Thoracic aorta (tissue), 2 donors: ENCODE measurements around the gene SETD3. TPM values are rescaled to one million over a fixed set of nuclear protein-coding genes. Genes with fewer than 3 reads are reported as not detected.

Experiments
- ATAC-seq: fragments of 150-250 bp; one replicate; pipeline ENCODE4 v1.8.0; 2017; ENCODE audit warnings: low read depth; ENCODE audit not compliant: insufficient number of reproducible peaks, low FRiP score
- DNase-seq: peaks from one replicate; pipeline ENCODE4 v3.0.0-alpha.2; 2020; ENCODE audit warnings: low spot score
- H3K27ac ChIP-seq, 2 donors: fragments of 200-600 bp; sonication (generic); 1 replicate in 1 of 2; 2 replicates in 1 of 2; pipeline ENCODE4 v1.5.1; 2016; ENCODE audit warnings: mild to moderate bottlenecking in 2 of 2, moderate library complexity in 2 of 2
- H3K27me3 ChIP-seq: fragments of 200-600 bp; sonication (generic); replicated peaks from 2 replicates; pipeline ENCODE4 v1.6.0; 2016; ENCODE audit warnings: mild to moderate bottlenecking; ENCODE audit not compliant: insufficient read depth
- H3K36me3 ChIP-seq: fragments of 200-600 bp; sonication (generic); one replicate; pipeline ENCODE4 v1.5.1; 2016
- H3K4me1 ChIP-seq, 2 donors: fragments of 200-600 bp; sonication (generic); 1 replicate in 1 of 2; 2 replicates in 1 of 2; pipeline versions ENCODE4 v1.5.1 to v1.6.0; 2016; ENCODE audit warnings: low read depth in 2 of 2, mild to moderate bottlenecking in 1 of 2; ENCODE audit not compliant: control insufficient read depth in 1 of 2
- H3K4me3 ChIP-seq: fragments of 200-600 bp; sonication (generic); 2 replicates; pipeline ENCODE4 v1.5.1; 2016; ENCODE audit warnings: mild to moderate bottlenecking
- H3K9me3 ChIP-seq: fragments of 200-600 bp; sonication (generic); 2 replicates; pipeline ENCODE4 v1.5.1; 2016
- total RNA-seq, 2 donors: library from RNA; depleted of rRNA; stranded (reverse); fragments of >200 nt; gene quantifications; one replicate each; pipeline versions ENCODE4 v1.1.0 to v1.2.3, GENCODE V29; 2016
- TF ChIP-seq, protein P1 (sequence below): fragments of 200-600 bp; sonication (generic); IDR thresholded peaks from one replicate; pipeline ENCODE4 v1.5.1; 2019; ENCODE audit warnings: antibody characterized with exemption

SETD3 gene
- total RNA-seq, 2 donors from 2014 or later: 70.8 to 76.8 TPM

DNA sequence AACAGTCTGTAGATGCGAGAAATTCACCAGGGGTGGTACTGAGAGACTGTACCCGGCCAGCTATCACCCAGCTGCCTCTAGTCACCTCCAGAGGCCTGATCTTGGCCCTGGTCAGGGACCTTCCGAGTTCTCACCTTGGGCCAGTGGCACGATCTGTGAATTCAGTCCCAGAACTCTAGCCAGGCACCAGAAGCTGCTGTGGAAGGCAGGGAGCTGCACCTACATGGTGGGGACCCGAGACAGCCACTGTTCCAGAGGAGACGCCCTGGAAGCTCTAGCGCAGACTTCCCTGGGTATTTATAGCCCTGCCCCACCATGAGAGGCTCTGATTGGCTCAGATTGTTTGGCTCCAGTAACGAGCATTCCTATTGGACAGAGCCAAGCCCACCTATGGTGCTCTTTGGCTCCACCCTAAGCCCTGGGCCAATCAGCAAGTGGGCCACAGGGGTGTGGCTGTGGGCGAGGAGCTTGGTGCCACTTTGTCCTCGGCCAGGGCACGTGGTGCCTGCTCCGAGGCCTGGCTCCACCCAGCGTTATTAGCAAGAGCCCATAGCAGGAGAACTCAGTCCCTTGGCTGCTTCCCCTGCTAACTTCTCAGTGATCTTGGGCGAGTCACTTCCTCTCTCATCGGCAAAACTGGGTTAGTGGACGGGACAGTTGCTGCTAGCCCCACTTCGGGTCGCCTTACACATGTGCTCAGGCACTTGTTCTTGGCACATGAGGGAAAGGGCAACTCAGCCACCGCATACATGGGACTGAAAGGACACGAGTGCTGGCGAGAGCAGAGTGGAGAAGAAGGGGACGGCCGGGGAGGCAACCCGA is 119.7 kb downstream of the SETD3 start:
- DNase-seq (no peak), ATAC-seq (no peak)
- TF ChIP-seq, protein P1, sequence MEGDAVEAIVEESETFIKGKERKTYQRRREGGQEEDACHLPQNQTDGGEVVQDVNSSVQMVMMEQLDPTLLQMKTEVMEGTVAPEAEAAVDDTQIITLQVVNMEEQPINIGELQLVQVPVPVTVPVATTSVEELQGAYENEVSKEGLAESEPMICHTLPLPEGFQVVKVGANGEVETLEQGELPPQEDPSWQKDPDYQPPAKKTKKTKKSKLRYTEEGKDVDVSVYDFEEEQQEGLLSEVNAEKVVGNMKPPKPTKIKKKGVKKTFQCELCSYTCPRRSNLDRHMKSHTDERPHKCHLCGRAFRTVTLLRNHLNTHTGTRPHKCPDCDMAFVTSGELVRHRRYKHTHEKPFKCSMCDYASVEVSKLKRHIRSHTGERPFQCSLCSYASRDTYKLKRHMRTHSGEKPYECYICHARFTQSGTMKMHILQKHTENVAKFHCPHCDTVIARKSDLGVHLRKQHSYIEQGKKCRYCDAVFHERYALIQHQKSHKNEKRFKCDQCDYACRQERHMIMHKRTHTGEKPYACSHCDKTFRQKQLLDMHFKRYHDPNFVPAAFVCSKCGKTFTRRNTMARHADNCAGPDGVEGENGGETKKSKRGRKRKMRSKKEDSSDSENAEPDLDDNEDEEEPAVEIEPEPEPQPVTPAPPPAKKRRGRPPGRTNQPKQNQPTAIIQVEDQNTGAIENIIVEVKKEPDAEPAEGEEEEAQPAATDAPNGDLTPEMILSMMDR: no peak
- Histone ChIP-seq H3K9me3 (no peaks in the 10 kb centered on the region), H3K4me3 (no peak overlapping the region), H3K4me1 (no peaks in the 10 kb centered on the region), H3K36me3 (no peaks in the 10 kb centered on the region), H3K27ac (no peak overlapping the region), H3K27me3 (no peaks in the 10 kb centered on the region)

DNA sequence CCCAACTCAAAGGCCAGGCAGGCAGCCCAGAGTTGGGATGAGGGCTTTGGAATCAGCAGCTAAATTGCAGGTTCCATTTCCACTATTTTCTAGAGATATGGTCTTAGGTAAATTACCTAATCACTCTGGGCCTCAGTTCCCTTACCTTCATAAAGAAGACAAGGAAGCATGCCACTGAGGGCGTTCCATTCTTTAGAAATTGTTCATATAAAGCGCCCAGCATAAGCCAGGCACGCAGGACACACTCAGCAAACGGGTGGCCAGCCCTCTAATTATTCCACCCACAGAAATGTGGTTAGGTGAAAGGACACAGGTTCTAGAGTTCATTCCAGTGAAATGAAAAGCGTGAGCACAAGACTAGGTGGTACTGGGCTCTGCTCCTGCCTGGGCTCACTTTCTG is 120.8 kb downstream of the SETD3 start:
- ATAC-seq: no peak
- Histone ChIP-seq H3K4me1 (no peaks in the 10 kb centered on the region), H3K27ac (no peak overlapping the region), H3K4me3 (no peak overlapping the region), H3K27me3 (no peaks in the 10 kb centered on the region), H3K9me3 (no peaks in the 10 kb centered on the region), H3K36me3 (no peaks in the 10 kb centered on the region)
- no peak for DNase-seq
- TF ChIP-seq, protein P1: no peak

DNA sequence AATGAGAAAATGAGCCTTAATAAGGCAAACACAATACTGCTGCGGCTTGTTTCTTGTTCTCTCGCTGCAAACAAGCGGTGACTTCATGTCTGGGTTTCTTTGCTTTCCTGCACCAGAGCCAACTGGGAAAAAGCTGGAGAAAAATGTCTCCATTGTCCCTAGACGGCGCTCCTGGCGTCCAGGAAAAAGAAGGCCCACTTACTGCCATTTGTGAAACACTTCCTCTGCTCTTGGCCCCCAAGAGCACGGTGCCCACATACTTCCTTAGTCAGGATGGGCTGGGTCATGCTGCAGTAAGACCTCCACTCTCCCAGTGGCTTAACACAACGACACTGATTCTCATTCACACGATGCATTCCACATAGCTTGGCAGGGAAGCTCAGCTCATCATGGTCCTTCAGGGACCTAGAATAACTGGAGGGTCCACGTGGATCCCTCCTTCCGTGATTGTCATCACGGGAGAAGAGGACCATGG is 122.7 kb downstream of the SETD3 start:
- TF ChIP-seq, protein P1: no peak
- DNase-seq: no peak
- no peaks in the 10 kb centered on the region for H3K27me3 ChIP-seq
- H3K4me1 ChIP-seq: no peaks in the 10 kb centered on the region
- no peak for ATAC-seq
- no peaks in the 10 kb centered on the region for H3K9me3 ChIP-seq
- H3K36me3 ChIP-seq: no peaks in the 10 kb centered on the region
- H3K27ac ChIP-seq: no peak overlapping the region
- H3K4me3 ChIP-seq: no peak overlapping the region

DNA sequence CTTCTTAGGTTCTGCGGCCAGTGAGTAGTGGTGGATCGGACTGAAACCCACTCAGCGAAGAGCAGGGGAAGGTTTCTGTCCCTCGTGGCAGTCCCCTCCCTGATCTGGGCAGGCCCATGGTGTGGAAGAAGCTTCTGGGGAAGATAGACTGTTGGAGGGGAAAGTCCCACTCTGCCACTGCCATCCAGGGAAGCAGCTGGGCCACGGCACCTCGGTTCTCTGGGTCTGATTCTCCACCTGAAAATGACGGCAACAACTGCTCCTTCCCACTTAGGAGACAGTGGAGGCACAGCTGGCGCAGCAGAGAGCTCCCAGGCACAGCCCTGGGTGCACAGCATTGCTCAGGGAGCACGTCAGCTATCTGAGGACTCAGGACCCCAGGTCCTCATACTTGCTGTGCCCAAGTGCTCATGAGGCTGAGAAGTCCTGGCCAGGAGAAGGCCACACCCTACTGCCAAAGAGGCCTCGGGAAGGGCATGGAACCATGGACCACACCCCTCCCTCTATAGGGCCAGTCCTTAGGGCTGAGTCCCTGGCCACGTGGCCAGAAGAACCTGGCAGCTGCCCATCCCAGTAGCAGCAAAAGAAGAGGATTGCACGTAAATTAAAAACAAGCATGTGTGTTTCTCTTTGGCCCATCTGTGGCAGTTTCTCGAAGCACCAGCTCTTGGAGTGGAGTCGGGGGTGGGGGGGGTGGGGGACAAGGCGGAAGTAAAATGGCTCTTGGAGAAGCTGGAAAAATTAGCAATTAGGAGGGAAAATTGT is 123.3 kb downstream of the SETD3 start:
- no peak for ATAC-seq
- Histone ChIP-seq H3K9me3 (no peaks in the 10 kb centered on the region), H3K4me3 (no peak overlapping the region), H3K36me3 (no peaks in the 10 kb centered on the region), H3K27ac (no peak overlapping the region), H3K4me1 (no peaks in the 10 kb centered on the region), H3K27me3 (no peaks in the 10 kb centered on the region)
- TF ChIP-seq, protein P1: no peak
- no peak for DNase-seq

DNA sequence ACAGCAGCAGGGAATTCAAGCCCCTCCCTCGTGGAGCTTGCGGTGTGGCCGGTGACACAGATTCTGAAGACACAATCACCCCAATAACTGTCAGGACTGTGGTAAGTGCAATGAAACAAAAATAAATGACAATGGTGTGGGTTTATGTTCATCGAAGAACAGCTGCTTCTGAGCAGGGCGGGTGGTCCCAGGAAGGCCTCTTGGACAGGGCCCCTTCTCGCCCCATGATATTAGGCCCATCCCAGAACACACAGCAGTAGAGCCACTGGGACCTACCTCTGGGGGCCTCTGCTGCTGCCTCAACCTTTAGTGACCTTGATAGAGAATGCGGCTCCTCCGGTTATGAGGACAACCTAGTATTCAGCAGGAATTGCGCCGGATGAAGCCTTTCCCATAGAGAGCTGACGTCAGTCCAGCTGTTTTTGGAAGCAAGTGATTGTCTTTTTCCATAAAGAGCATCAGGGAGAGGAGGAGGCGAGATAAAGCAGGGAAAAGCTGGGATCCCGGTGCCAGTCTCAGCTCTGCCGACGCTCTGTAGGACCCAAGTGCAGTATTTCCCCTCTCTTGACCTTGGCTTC is 124.5 kb downstream of the SETD3 start:
- no peak overlapping the region for H3K4me3 ChIP-seq
- no peak for ATAC-seq

More for the DNA sequence above, 124.5 kb downstream of the SETD3 start:
- TF ChIP-seq, protein P1: no peak
- Histone ChIP-seq H3K27ac (no peak overlapping the region), H3K9me3 (no peaks in the 10 kb centered on the region), H3K4me1 (no peaks in the 10 kb centered on the region), H3K27me3 (no peaks in the 10 kb centered on the region), H3K36me3 (no peaks in the 10 kb centered on the region)
- DNase-seq: no peak
